Measurements from ENCODE around the gene ERCC6L.

DNA sequence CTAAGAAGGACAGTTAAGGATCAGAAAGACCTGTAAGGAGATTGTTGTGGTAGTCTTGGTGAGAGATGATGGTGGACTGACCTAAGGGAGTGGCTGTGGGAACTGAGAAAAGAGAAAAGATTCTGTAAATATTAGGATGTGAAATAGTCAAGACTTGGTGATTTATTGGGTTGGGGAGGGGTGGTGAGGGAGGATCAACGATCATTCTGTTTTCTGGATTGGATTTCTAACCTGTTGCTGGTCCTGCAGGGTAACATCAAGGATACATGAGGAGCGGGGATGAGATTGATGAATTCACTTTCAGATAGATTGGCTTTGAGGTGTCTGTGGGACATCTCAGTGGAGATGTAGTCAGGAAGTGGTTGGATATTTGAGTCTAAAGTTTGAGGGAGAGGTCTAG is 55.9 kb downstream of the ERCC6L start:
- TF ChIP-seq, protein P1, sequence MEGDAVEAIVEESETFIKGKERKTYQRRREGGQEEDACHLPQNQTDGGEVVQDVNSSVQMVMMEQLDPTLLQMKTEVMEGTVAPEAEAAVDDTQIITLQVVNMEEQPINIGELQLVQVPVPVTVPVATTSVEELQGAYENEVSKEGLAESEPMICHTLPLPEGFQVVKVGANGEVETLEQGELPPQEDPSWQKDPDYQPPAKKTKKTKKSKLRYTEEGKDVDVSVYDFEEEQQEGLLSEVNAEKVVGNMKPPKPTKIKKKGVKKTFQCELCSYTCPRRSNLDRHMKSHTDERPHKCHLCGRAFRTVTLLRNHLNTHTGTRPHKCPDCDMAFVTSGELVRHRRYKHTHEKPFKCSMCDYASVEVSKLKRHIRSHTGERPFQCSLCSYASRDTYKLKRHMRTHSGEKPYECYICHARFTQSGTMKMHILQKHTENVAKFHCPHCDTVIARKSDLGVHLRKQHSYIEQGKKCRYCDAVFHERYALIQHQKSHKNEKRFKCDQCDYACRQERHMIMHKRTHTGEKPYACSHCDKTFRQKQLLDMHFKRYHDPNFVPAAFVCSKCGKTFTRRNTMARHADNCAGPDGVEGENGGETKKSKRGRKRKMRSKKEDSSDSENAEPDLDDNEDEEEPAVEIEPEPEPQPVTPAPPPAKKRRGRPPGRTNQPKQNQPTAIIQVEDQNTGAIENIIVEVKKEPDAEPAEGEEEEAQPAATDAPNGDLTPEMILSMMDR (optimal IDR thresholded peaks at IDR 0.05 in 1 of 3, IDR thresholded peaks at IDR 0.05 in 1 of 3, conservative IDR thresholded peaks at IDR 0.05 in 1 of 3; ENCODE audit: extremely low read depth in 1 of 3, insufficient read depth in 2 of 3, low read length in 3 of 3), result no peak
- no peak for TF ChIP-seq EZH2 (IDR thresholded peaks at IDR 0.05; ENCODE audit: low read length)

Data from keratinocyte (primary cell).